NCI-H526 (cell line): ENCODE data around the gene BNIP1.

Experiments used
- DNase-seq, 2 experiments: peaks; one replicate each; lab custom pipeline; 2025; lab: John Stamatoyannopoulos, UW

Gene BNIP1

GRCh38 chr5:173165177-173166016 is 21.1 kb downstream of the BNIP1 start:
- DNase-seq: no peak

GRCh38 chr5:173172166-173172565 is 27.8 kb downstream of the BNIP1 start:
- DNase-seq: peak in 1 of 2 experiments; percentile 14

- no peak for DNase-seq
These were observed 31.2 kb downstream of the BNIP1 start for GRCh38 chr5:173175523-173175922.

- no peak for DNase-seq
These were observed 34.1 kb downstream of the BNIP1 start for GRCh38 chr5:173178369-173178910.

GRCh38 chr5:173180331-173180730 is 36.0 kb downstream of the BNIP1 start:
- no peak for DNase-seq

GRCh38 chr5:173187054-173187743 is 42.9 kb downstream of the BNIP1 start:
- DNase-seq: peak in 1 of 2 experiments; percentile 10

GRCh38 chr5:173188280-173188679 is 43.9 kb downstream of the BNIP1 start:
- no peak for DNase-seq

- DNase-seq: no peak
These were observed 46.7 kb downstream of the BNIP1 start for GRCh38 chr5:173191015-173191414.

- DNase-seq: no peak
These were observed 47.2 kb downstream of the BNIP1 start for GRCh38 chr5:173191561-173191960.

GRCh38 chr5:173192561-173192960 is 48.2 kb downstream of the BNIP1 start:
- no peak for DNase-seq

GRCh38 chr5:173196133-173196952 is 52.0 kb downstream of the BNIP1 start:
- DNase-seq: no peak

- no peak for DNase-seq
These were observed 53.1 kb downstream of the BNIP1 start for GRCh38 chr5:173197375-173197891.

- DNase-seq: no peak
These were observed 53.7 kb downstream of the BNIP1 start for GRCh38 chr5:173198049-173198448.

GRCh38 chr5:173200356-173200755 is 56.0 kb downstream of the BNIP1 start:
- no peak for DNase-seq

- no peak for DNase-seq
These were observed 57.4 kb downstream of the BNIP1 start for GRCh38 chr5:173201636-173202265.

GRCh38 chr5:173202266-173202875 is 58.0 kb downstream of the BNIP1 start:
- peak; percentile 11 to 42 for DNase-seq

- DNase-seq: peak in 1 of 2 experiments; percentile 6
These were observed 60.1 kb downstream of the BNIP1 start for GRCh38 chr5:173204185-173204979.

- no peak for DNase-seq
These were observed 61.6 kb downstream of the BNIP1 start for GRCh38 chr5:173205916-173206315.

GRCh38 chr5:173208296-173208695 is 64.0 kb downstream of the BNIP1 start:
- no peak for DNase-seq

GRCh38 chr5:173210877-173211276 is 66.5 kb downstream of the BNIP1 start:
- DNase-seq: no peak
